Epithelial cell of proximal tubule (primary cell): ENCODE data around the gene TAF1C. TPM values are rescaled to one million over a fixed set of nuclear protein-coding genes. Genes with fewer than 3 reads are reported as not detected.

Experiments
- DNase-seq: peaks from one replicate; pipeline ENCODE4 v3.0.0-alpha.2; 2011; ENCODE audit warnings: low read depth
- H3K4me3 ChIP-seq: 2 replicates; pipeline ENCODE4 v1.5.1; 2011; ENCODE audit warnings: low read depth, mild to moderate bottlenecking, low read length
- CTCF ChIP-seq: conservative IDR thresholded peaks from 2 replicates; pipeline ENCODE4 v1.5.1; 2012; ENCODE audit warnings: low read depth, mild to moderate bottlenecking, low read length
- total RNA-seq: library from RNA; depleted of rRNA; stranded (reverse); fragments of >200 nt; gene quantifications from 2 replicates; pipeline ENCODE4 v1.2.3, GENCODE V29; 2015

Gene TAF1C
- total RNA-seq, 1 donor from 2014 or later, result 30.4 TPM

DNA sequence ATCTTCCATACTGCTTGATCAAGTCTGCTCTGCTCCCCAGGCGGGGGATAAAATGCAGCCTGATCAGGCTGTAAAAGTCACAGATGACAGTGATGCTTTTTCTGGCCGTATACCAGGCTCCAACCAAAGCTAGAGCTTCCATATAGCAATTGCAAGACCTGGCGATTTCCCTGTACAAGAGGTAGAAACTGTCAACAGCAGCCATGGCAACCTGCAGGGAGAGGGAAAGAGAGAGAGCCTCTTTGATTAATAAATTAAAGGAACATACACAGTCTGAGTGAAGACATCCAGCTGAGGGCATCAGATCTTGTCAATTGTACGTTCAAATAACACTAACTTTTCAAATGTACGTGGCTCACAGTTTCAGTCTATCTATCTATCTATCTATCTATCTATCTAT, 55.7 kb downstream of the TAF1C start:
- TF ChIP-seq CTCF, result no peak
- no peak for DNase-seq
- H3K4me3 ChIP-seq, result no peak overlapping the region

Other genes starting within 250 kb of the TAF1C start
- gene OSGIN1, start 233.8 kb downstream of the TAF1C start, total RNA-seq, result 3.7 and 6.1 TPM in 2 replicates
- 0.36 TPM in 1 of 2 replicates, not detected in the other for gene NECAB2, start 218.8 kb downstream of the TAF1C start, total RNA-seq
- not detected in 2 replicates for gene SLC38A8, start 144.3 kb downstream of the TAF1C start, total RNA-seq
- 56.2 and 76.3 TPM in 2 replicates for gene MBTPS1, start 70.1 kb downstream of the TAF1C start, total RNA-seq
- 17.0 and 23.3 TPM in 2 replicates for gene HSDL1, start 41.9 kb downstream of the TAF1C start, total RNA-seq
- not detected in 2 replicates for gene DNAAF1, start 41.7 kb downstream of the TAF1C start, total RNA-seq
- not detected in 2 replicates for gene ADAD2, start 4.1 kb upstream of the TAF1C start, total RNA-seq
- gene KCNG4, start 53.0 kb upstream of the TAF1C start, total RNA-seq, result not detected in 2 replicates
- not detected in 2 replicates for gene WFDC1, start 107.8 kb upstream of the TAF1C start, total RNA-seq
- 1.4 and 6.3 TPM in 2 replicates for gene ATP2C2, start 181.5 kb upstream of the TAF1C start, total RNA-seq